ENCODE measurements around the gene TIGIT. TPM values are rescaled to one million over a fixed set of nuclear protein-coding genes. Genes with fewer than 3 reads are reported as not detected.
A peak's percentile ranks its signal among the peaks of the same experiment; 100 is the strongest.

Gene TIGIT
- total and polyA plus RNA-seq, 2 donors (not counting 1 experiment from before 2014, with no cell fraction given), result 2.5 to 4.6 TPM

GRCh38 chr3:114286266-114286665 lies 7.6 kb upstream of the TIGIT start:
- Histone ChIP-seq H3K4me3 (ENCODE audit: control extremely low read depth in 1 of 5, extremely low read depth in 1 of 5, insufficient read depth in 1 of 5, low read depth in 2 of 5, low read length in 4 of 5) (no peak overlapping the region), H3K4me2 (replicated peaks; ENCODE audit: low read depth, low read length, poor library complexity, severe bottlenecking) (peak overlapping the region; percentile 29), H3K27me3 (replicated peaks in 1 of 4; ENCODE audit: control extremely low read depth in 1 of 4, control insufficient read depth in 3 of 4, insufficient read depth in 4 of 4, low read length in 3 of 4) (no peaks in the 10 kb centered on the region), H4K20me1 (ENCODE audit: control insufficient read depth, insufficient read depth, low read length, poor library complexity, severe bottlenecking) (no peaks in the 10 kb centered on the region), H3K4me1 (ENCODE audit: control insufficient read depth in 2 of 2, insufficient read depth in 2 of 2, low read length in 2 of 2) (peaks cover 5 to 8% of the 10 kb centered on the region in 2 donors), H3K79me2 (ENCODE audit: control insufficient read depth, insufficient read depth, low read length) (no peaks in the 10 kb centered on the region), H3K36me3 (replicated peaks in 1 of 2; ENCODE audit: control extremely low read depth in 1 of 2, control insufficient read depth in 1 of 2, extremely low read depth in 1 of 2, insufficient read depth in 2 of 2, low read length in 1 of 2) (no peaks in the 10 kb centered on the region), H3K27ac (ENCODE audit: low read length in 2 of 2) (peak overlapping the region; percentile 16 to 46), H3K9ac (ENCODE audit: low read length) (peak overlapping the region; percentile 31), H2AFZ (ENCODE audit: insufficient read depth, low read depth, low read length, poor library complexity, severe bottlenecking) (peak overlapping the region; percentile 44), H3K9me3 (ENCODE audit: control extremely low read depth in 1 of 3, control insufficient read depth in 2 of 3, insufficient read depth in 1 of 3, low read length in 2 of 3) (peaks cover 0 to 1% (median 0%) of the 10 kb centered on the region in 3 donors)
- DNase-seq, result no peak
- no peaks in the 10 kb centered on the region for H3K9me3 Mint-ChIP-seq (ENCODE audit: insufficient read depth)
- H3K4me3 Mint-ChIP-seq, result peak overlapping the region; percentile 61
- no peaks in the 10 kb centered on the region for H3K27me3 Mint-ChIP-seq
- H3K27ac Mint-ChIP-seq, result peak overlapping the region; percentile 73
- no CpG with 5 or more reads among the region's 2 CpGs for WGBS (ENCODE audit: insufficient coverage)
- intact Hi-C loops (cut with micrococcal nuclease), result no loop called here
- peaks cover 20% of the 10 kb centered on the region for H3K4me1 Mint-ChIP-seq
- ChIA-PET POLR2A (no interaction called here), CTCF (interaction anchor here (1.6 kb wide), 1 partner anchor 13 kb away, joined by 4 read pairs; no protein-coding TSS in a partner anchor)
- ATAC-seq (ENCODE audit: low read depth), result no peak
- TF ChIP-seq EZH2 (IDR thresholded peaks at IDR 0.05; ENCODE audit: borderline replicate concordance, insufficient read depth, low read depth, low read length, poor library complexity, severe bottlenecking), result no peak
- TF ChIP-seq CTCF (IDR thresholded peaks at IDR 0.05), result no peak
